HL-60/S4 (cell line): ENCODE data around the gene RASSF5.

Experiments used
- in situ Hi-C: fragments of 300-500 bp; cut with MboI; formaldehyde crosslinking; loops from 2 replicates; pipeline ENCODE4 v1.14.3; 2022; ENCODE audit warnings: low sequenced_read_pairs

The RASSF5 gene

DNA sequence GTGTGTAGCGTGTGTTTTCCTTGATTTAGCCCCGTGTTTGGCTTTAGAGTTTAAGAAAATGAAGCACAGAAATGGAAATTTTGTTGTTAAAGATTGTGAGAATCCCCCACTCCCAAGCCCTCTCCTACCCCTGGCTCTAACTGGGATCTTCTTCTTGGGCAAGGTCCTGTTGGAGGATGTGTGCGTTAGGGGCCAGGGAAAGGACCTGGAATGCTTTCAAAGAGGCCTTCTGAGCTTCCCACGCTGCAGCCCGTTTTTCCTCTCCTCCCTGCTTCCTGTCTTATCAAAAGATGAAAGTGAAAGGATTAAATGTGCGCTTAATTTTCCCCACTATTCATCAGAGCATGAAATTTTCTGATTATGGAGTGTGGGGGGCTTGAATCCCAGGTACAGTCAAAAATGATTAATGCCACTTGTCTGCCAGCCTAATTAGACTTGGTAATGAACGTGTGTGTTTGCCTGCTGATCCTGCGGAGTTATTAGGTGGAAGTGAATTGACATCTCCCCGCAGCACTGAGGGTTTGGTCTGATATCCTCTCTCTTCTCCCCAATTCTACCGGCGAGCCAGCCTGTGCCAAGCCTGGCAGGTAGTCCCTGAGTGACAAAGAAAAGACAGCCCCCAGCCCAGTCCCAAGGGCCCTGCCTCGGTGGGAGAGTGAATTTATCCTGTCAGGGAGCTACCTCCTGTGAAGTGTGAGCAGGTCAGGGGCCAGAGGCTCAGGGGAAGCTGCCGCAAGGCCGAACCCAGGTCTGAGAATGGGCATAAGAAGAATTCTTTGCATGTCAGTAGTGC, 4.9 kb downstream of the RASSF5 start:
- in situ Hi-C loops: no loop called here

DNA sequence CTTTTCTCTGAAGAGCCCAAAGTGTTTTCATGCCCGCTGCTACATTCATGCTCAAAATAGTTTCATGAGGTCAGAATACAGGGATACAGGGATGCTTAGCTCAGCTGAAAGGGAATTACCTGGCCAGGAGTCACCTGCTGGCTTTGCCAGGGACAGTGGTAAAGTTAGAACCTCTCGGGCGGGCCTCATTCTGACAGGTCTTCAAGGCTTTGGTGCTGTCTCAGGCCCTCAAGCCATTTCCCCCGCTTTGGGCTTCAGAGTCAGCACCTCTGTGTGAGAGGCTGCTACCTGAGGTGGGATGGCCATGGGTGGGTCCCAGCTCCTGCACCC, 5.5 kb downstream of the RASSF5 start:
- in situ Hi-C loops: no loop called here

DNA sequence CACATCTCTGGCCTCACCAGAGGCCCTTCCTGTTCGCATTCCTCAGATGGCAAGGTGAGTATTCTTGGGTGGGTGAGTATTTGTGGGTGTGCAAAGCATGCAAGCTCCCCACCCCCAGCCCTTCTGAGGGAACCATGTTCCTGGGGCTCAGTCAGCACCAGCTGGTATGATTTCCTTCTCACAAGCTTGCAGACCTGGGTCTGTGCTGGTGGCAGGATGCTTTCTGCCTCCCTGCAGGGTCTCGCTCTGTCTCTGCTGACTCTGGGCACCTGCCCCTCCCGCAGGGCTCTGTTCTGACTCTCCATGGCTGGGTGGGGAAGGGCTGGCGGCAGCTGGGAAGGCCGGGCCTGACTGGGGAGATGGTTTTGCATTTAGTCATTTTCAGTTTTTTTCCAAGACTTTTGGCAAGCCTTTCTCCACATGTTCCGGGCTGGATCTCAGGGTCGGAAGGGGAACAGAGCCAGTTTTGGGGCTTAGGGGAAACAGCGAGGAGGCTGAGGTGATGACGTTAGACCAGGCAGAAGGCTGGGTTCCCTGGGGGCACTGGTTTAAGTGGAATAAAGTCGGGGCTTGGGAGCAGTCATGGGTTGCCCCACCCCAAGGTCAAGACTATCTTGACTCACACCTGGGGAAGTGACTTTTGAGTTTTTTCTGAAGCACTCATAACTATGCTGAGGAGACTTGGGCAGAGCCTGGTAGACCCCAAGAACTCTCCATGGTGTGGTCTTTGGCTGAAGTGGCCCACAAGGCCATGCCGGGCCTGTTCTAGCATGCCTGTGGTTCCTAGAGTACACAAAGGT, 6.2 kb downstream of the RASSF5 start:
- in situ Hi-C loops: no loop called here

DNA sequence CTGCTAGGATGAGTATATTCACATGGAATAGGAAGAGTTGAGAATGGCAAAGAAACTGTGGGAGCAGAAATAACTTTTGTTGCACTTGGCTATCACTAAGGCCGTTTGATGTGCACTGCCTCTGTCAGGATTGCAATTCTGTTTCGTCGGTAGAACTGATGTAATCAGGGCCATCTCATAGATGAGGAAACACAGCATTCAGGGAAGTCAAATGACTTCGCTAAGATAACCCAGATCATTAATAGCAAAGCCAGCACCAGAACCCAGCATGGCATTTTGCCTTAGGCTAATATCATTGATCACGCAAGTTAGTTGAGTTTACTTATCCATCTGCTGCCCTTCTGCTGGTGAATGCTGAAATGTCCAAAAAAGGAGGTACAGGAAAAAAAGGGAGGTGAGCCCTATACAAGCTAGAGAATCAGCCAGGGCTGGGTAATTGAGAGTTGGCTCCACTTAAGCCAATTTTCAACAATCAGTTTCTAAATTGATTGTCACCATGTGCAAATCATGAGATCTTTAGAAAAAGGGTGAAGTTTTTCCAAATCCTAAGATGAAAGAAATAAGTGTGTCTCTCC, 7.6 kb downstream of the RASSF5 start:
- in situ Hi-C loops: no loop called here

DNA sequence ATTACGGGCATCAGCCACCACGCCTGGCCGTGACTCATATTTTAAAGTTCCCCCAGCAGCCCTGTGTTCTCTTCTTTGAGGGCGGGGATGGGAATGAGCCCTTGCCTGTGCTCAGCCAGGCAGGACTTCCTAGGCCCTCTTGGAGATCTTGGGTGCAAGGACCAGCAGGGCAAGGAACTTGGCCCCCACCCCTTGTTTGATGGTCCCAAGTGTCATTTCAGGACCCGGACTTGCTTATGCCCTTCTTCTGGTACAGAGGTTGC, 9.3 kb downstream of the RASSF5 start:
- in situ Hi-C loops: no loop called here

DNA sequence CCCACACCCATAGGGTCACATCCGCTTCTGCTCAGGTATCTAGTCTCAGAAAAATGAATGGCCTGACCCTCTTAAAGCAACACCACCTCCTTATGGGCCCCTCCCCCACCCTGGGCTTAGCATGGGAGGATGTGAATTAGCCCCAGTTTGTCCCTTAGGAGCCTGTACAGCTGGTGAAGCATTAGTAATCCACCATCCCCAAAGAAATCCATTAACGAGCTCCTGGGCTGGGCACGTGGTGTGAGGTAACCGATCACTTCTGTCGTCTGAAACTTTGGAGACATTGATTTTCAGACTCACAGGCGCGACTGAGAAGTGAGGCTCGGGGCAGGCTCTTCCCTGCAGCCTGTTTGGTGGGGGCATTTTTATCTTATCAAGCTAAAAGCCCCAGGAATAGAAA, 10.5 kb downstream of the RASSF5 start:
- in situ Hi-C loops: no loop called here

DNA sequence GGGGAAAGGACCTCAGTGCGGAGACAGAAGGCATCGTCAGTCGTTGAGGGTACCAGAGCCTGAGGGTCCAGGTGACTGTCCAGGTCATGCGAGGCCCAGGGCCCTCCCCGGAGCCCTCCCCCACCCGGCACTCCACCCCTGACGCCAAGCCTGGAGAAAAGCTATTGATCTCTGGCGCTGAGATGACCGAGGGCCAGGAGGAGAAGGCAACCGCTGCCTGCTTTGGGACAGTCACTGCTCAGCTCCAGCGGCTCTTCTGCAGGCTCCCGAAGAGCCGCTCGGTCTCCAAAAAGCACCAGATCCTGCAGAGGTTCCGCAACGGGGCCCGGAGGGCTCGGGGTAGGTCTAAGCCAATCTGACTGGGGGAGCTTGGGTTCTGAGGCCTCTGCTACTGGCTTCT, 10.9 kb downstream of the RASSF5 start:
- in situ Hi-C loops: no loop called here

DNA sequence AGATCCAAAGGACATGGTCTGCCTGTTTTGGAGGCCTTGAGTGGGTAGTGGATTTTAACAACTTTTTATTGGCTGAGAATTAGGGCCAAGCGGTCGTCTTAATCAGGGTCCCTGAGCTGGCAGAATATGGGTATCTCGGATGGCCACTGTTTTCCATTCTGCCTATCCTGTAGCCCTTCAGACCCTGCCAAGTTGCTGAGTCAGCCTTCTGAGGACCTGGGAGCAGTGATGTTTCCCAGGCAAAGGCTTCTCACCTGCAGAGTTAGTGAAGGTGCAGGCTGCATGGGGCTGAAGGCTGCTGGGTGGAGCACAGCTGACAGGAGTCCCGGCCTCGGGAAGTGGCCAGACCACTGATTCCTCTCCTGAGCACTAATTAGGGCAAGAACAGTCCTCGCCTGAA, 11.4 kb downstream of the RASSF5 start:
- in situ Hi-C loops: no loop called here

DNA sequence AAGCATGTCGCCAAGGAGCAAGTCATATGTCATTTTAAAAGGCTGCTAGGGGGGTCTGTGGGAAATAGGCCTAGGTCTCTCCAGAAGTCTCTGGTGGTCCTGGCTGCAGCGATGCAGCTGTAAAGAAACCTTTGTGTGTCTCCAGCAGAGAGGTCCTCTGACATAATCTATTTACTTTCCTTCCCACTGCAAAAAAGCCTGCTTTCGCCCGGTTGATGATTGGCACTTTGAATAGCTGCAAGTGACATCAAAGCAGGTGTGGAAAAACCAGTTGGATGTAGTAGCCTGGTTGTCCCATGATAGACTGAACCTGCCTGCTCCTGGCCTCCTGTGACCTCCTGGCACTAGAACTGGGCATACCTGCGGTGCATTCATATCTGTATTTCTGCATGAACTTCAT, 13.8 kb downstream of the RASSF5 start:
- in situ Hi-C loops: no loop called here

DNA sequence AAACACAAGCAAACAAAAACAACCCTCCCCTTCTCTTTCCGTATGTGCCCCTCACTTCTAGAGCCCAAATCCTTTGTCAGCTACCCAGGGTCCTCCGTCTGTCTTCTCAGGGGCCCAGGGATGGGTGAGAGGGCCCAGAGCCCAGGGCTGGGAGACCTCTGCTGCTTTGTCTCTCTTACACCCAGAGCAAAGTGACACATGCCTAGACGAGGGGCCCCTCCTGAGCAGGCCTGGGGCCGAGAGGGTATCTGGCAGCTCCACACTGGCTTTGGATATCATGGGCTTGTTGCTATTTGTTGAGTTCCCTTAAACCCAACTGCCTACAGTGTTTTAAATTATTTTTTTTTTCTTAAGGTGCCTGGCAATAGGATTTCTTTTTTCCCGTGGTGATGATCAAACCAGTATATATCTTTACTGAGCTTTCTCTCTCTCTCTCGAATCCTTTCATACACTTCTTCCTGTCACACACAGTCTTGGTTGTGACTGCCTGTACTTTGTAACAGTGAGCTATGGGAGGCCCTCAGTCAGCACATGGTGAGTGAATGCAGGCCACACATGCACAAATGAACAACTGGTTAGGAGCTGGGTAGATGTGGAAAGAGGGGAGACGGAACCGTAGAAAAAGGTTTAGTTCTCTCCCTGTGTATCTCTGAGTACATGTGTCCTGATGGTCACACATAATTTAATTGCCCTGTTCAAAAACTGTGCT, 14.5 kb downstream of the RASSF5 start:
- in situ Hi-C loops: no loop called here

DNA sequence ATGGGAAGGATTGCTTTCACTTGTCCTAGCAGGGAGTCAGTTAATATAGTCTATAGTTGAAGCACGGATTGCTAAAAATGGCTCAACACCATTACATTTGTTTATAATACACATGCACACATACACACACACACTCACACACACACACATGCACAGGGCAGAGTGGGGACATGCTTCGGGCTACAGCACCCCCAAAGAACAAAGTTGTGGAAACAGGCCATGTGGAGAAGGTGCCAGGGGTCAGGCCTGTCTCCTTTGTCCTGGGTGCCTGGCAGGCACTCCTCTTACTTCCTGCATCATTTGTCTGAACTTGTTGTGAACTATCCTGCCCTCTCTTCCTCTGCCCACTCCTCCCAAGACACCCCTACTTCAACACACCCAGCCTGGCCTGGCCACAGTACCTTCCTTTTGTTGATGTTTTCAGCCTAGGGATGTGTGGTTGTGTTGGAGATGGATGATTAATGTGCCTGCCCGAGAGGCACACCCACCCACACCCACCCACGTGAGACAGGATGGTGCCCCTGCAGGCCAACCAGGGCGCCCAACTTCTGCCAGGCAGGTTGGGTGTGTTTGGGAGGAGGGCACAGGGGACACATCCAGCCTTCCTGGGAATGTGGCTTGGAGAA, 17.5 kb downstream of the RASSF5 start:
- in situ Hi-C loops: no loop called here

DNA sequence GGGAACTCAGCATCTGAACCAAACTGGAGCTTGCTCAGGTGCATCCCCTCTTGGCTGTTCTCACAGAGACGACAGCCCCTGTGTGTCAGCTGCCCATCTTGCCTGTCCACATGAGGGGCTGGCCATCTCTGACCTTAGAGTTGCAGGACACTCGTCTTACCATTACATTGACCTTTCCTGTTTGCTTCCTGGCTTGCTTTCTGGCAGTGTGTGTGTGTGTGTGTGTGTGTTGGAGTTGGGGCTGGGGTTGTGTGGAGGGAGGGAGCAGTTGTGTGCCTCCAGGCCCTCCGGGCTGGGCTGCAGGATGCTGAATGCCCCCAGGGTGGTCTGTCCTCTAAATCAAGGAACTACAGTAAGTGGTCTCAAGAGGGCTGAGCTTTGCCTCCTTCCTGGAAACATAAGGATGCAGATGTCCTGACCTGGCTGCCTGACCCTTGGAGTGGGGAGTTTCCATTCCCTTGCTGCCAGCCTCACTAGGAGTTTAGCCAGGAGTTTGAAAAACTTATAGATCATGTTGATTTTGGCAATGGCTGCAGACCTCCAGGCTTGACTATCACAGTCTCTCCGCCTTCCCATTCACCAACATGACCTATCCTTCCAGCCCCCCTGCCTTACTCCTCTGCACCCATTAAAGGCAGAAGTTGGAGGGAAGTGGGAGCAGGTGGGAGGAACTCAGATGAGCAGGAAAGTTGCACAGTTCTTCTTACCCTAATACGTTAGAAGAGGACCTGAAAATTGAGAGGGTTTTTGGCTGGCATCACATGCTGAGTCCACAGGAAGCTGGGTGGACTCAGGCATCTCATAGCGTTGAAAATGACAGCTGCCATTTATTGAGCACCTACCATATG, 19.0 kb downstream of the RASSF5 start:
- in situ Hi-C loops: no loop called here

DNA sequence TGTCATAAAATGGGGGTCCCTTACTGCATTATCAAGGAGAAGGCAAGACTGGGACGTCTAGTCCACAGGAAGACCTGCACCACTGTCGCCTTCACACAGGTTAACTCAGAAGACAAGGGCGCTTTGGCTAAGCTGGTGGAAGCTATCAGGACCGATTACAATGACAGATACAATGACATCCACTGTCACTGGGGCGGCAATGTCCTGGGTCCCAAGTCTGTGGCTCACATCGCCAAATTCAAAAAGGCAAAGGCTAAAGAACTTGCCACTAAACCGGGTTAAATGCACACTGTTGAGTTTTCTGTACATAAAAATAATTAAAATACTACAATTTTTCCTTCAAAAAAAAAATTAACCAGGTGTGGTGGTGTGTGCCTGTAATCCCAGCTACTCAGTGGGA, 22.1 kb downstream of the RASSF5 start:
- in situ Hi-C loops: no loop called here

DNA sequence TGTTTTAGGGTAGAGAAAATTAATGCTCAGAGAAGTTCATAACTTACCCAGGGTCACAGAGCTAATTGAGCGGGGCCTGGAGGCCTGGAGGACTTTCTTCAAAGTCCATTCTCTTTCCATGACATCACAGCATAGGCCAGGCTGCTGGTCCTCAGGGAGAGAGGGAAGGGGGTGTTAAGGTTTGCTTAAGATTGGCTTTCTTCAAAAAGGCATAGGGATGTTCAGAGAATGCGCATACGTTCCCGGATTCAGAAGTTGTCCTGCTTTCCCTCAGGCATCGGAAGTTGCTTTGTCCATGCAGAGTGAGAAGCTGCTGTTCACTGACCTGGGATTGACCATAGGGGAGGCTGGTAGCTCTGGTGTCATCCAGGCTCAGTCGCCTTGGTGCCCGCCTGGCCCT, 25.0 kb downstream of the RASSF5 start:
- in situ Hi-C loops: no loop called here

DNA sequence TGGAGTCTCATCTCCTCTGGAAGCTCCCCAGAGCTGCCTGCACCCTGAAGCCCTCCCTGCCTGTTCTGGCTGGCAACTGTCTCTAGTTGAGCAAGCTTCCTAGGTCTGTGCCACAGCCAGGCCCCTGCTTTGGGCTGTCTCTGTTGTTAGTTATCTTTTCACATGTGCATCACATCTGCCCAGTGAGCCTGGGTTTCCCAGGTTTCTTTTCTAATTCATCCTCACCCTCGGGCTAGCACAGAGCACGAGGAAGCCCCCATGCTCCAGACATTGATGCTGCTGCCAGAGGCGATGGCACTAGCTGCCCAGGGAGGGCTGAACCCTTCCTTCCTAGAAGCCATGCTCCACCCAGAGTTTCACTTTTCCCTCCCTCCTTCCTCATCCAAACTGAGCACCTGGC, 27.2 kb downstream of the RASSF5 start:
- in situ Hi-C loops: no loop called here

DNA sequence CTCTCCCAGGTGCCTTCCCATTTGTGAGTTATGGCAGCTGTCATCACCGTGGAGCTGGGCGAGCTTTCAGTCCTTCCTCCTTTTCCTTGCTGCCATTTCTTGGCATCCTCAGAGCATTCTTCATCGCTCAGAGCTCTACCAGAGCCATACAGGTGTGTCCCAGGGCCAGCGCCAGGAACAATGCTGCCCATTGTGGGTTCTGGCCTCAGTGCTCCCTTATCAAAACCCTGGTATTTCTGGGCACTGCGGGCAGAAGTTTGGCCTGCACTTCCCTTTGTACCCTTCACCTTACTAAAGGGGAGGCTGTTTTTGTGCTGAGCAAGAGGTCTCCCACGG, 28.5 kb downstream of the RASSF5 start:
- in situ Hi-C loops: no loop called here

DNA sequence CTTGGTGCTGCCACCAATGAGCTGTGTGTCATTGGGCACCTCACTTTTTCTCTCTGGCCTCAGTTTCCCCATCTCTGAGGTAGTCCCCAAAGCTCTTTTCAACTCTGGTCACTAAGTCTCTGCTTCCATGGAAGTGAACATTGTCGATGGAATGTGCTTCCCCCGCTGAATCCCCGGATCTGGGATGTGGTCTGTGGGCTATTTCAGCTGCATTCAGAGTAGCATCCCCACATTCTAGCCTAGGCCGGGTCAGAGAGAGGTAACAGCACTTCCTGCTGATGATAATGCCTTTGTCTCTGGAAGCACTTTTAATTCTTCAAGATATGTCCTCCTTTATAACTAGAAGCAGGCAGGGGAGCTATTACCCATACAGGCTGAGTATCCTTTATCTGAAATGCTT, 29.8 kb downstream of the RASSF5 start:
- in situ Hi-C loops: no loop called here

DNA sequence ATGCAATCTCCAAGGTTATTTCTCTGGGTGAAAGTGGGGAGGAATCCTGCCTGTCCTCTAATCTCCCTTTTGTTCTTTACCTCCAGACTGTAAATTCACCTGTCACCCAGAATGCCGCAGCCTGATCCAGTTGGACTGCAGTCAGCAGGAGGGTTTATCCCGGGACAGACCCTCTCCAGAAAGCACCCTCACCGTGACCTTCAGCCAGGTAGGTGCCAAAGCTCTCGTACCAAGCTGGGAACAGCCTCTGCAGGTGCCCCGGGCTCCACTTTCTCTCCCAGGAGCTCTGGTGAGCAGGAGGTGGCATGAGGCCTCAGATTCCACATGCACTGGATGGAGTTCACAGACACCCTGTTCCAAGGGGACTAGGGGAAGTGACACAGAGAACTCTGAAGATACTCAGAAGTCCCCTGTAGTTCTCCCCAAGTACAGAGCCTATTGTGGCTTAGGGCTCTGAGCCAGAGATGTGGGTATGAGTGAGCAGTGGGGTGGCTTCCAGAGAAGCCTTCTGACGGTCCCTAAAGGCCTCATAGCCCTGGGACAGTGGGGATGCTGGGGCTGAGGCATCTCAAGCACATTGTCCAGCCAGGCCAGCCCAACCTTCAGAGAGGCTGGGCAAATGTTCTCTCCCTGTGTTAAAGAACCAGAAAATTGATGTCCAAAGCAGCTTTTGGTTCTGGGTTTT, 30.9 kb downstream of the RASSF5 start:
- in situ Hi-C loops: no loop called here

DNA sequence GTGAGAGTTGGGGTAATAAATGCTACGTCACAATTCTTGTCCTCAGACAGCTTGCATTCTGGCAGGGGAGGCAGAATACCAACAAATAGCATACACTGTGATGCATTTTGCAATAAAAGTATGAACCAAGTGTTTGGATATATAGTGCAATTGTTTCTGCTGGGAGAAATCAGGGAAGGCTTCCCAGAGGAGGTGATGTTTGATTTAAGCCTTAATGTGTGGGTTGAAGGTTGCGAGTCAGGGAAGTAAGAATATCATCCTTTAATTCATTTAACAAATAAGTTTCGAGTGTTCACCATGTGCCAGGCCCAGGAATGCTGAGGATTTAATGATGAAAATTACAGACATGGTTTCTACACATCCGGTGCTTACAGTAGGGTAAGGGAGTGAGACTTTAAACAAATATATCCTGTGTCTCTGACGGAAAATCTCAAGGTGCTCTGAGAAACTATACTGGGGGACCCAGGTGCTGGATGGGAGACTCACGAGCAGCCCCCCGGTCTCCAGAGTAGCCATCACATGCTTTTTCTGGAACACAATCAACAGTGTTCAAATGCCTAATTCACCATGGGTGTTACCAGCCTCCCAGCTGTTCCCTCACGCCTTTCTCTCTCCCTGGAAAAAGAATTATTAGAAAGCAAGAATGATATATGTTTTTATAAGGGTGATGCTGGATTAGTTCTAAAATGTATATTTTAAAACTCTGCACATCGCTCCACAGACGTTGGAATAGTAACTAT, 31.7 kb downstream of the RASSF5 start:
- in situ Hi-C loops: no loop called here
